Colonic mucosa (tissue), 4 donors: Measurements from ENCODE around the gene AK8. TPM values are rescaled to one million over a fixed set of nuclear protein-coding genes. Genes with fewer than 3 reads are reported as not detected.

Experiments
- DNase-seq: peaks from one replicate; pipeline ENCODE4 v3.0.0-alpha.2; 2020
- H3K27ac ChIP-seq: fragments of 200-600 bp; one replicate; pipeline ENCODE4 v1.8.0; 2021
- H3K27me3 ChIP-seq: fragments of 200-600 bp; one replicate; pipeline ENCODE4 v1.8.0; 2021
- H3K36me3 ChIP-seq: fragments of 200-600 bp; one replicate; pipeline ENCODE4 v1.8.0; 2021
- H3K4me1 ChIP-seq: fragments of 200-600 bp; one replicate; pipeline ENCODE4 v1.8.0; 2021; ENCODE audit warnings: mild to moderate bottlenecking
- H3K4me3 ChIP-seq: fragments of 200-600 bp; one replicate; pipeline ENCODE4 v1.8.0; 2021
- H3K9ac ChIP-seq, 2 donors: one replicate each; pipeline ENCODE4 v1.7.0; 2013; ENCODE audit warnings: control low read depth in 2 of 2, low read depth in 2 of 2, low read length in 2 of 2
- H3K9me3 ChIP-seq: fragments of 200-600 bp; one replicate; pipeline ENCODE4 v1.8.0; 2021
- CTCF ChIP-seq: fragments of 200-600 bp; IDR thresholded peaks from one replicate; pipeline ENCODE4 v1.8.0; 2022; ENCODE audit warnings: antibody characterized with exemption, mild to moderate bottlenecking
- intact Hi-C: fragments of 100-400 bp; cut with DNase I; formaldehyde crosslinking; loops from one replicate; pipeline ENCODE4 v1.14.1; 2022
- total RNA-seq, 2 donors: library from RNA; stranded (reverse); fragmentation: NEBNext Ultra II Directional in 1 of 2; extraction: Animal tissue kit (Norgen Biotek cat#: 25700) in 1 of 2; gene quantifications; one replicate each; pipeline ENCODE4 v1.2.1, GENCODE V29; 2021
- donor health status: healthy.
- donor health status: DM: no; HTN: no; CAD: no.
- donor health status: DM: no; HTN: no; CAD: no.

The AK8 gene
- total RNA-seq, 2 donors from 2014 or later: 0.16 to 0.59 TPM

DNA sequence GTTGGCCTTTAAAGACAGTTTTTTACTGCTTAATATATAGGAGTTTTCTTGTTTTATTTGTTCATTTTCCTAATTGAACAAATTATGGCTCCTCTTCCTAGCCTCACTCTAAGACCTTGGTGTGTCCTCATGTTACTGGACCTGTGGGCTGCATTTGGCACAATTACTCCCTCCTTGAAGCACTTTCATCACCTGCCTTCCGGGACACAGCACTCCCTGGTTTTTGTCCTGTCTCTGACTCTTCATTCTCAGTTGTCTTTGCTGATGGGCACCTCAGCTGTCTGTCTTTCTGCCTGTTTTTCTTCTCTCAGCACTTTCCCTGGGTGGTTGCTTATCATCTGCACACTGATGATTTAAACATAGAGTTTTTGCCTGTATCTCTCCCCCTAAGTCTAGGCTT, 194.2 kb downstream of the AK8 start:
- Histone ChIP-seq H3K36me3 (peaks cover 7% of the 10 kb centered on the region), H3K4me1 (no peaks in the 10 kb centered on the region), H3K9me3 (no peaks in the 10 kb centered on the region), H3K27me3 (no peaks in the 10 kb centered on the region), H3K9ac (no peak overlapping the region), H3K27ac (no peak overlapping the region), H3K4me3 (no peak overlapping the region)
- DNase-seq: no peak
- TF ChIP-seq CTCF: no peak
- intact Hi-C loops: no loop called here

- intact Hi-C loops: no loop called here
- Histone ChIP-seq H3K4me3 (no peak overlapping the region), H3K4me1 (no peaks in the 10 kb centered on the region), H3K27me3 (no peaks in the 10 kb centered on the region), H3K27ac (no peak overlapping the region), H3K36me3 (peaks cover 17% of the 10 kb centered on the region), H3K9ac (no peak overlapping the region), H3K9me3 (no peaks in the 10 kb centered on the region)
- no peak for TF ChIP-seq CTCF
- no peak for DNase-seq
Measured at GRCh38 chr9:132681561-132681960, 196.5 kb downstream of the AK8 start.

DNA sequence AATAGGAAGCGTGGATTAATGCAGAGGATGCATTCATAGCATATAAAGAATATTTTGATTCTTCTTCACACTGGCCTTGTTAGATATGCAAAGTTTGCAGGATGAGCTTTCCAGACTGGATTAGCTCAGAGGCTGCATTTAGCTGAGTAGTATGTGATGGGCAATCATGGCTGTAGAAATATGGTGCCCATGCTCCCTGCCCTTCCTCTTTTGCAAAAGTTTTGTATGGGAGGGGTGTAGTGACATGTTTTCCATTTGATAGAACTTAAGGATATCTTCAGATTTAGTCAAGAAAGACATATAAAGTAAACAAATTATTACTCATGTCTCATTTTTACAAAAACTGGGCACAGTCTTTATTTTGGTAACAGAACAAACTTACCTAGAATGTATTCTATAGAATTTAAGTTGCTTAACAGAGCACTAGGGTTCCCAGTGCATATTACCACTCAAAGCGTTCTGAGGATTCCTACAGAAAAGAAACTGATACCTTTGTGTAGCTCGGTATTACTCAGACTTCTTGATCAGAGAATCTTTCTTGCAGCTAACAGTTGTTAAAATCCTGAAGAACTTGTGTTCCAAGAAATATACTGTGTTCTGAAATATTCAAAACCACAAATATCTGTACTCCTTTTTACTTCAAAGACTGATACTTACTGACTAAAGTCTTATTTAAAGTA, 198.0 kb downstream of the AK8 start:
- H3K9me3 ChIP-seq: no peaks in the 10 kb centered on the region
- no peak for DNase-seq
- TF ChIP-seq CTCF: no peak
- H3K4me3 ChIP-seq: no peak overlapping the region
- no peaks in the 10 kb centered on the region for H3K4me1 ChIP-seq
- intact Hi-C loops: no loop called here
- H3K9ac ChIP-seq: no peak overlapping the region
- no peak overlapping the region for H3K27ac ChIP-seq
- no peaks in the 10 kb centered on the region for H3K27me3 ChIP-seq
- peaks cover 17% of the 10 kb centered on the region for H3K36me3 ChIP-seq

- Histone ChIP-seq H3K9me3 (no peaks in the 10 kb centered on the region), H3K4me3 (no peak overlapping the region), H3K27ac (no peak overlapping the region), H3K36me3 (peaks cover 13% of the 10 kb centered on the region), H3K9ac (no peak overlapping the region), H3K4me1 (no peaks in the 10 kb centered on the region), H3K27me3 (no peaks in the 10 kb centered on the region)
- intact Hi-C loops: no loop called here
- no peak for TF ChIP-seq CTCF
- no peak for DNase-seq
Measured at GRCh38 chr9:132677976-132678375, 200.1 kb downstream of the AK8 start.

Other genes starting within 250 kb of the AK8 start
- gene DDX31, start 208.3 kb downstream of the AK8 start, total RNA-seq: 10 to 100 TPM in 1 of 2 donors, 1 to 10 TPM in 1; 6.8 to 11.6 TPM
- 10 to 100 TPM; 12.4 to 13.1 TPM for gene GTF3C4, start 207.8 kb downstream of the AK8 start, total RNA-seq
- 1 to 10 TPM; 1.1 to 2.7 TPM for gene SPACA9, start 614 bp upstream of the AK8 start, total RNA-seq
- 10 to 100 TPM; 29.4 to 46.6 TPM for gene TSC1, start 66.3 kb upstream of the AK8 start, total RNA-seq
- 1 to 10 TPM; 1.1 to 1.3 TPM for gene GFI1B, start 100.4 kb upstream of the AK8 start, total RNA-seq
- gene GTF3C5, start 152.7 kb upstream of the AK8 start, total RNA-seq: 10 to 100 TPM; 42.3 to 70.9 TPM
- gene CEL, start 183.7 kb upstream of the AK8 start, total RNA-seq: 10 to 100 TPM in 1 of 2 donors, under 1 TPM in 1; 0.61 to 16.6 TPM
- gene RALGDS, start 243.0 kb upstream of the AK8 start, total RNA-seq: 10 to 100 TPM; 24.2 to 39.7 TPM